ENCODE data around the gene ARTN.

The ARTN gene

GRCh38 chr1:43954036-43954435, 20.4 kb downstream of the ARTN start:
- Histone ChIP-seq H3K23ac (ENCODE audit: low read length in 2 of 2) (no peak overlapping the region), H3K4ac (ENCODE audit: low read depth in 1 of 2, low read length in 2 of 2) (no peak overlapping the region), H3K4me2 (ENCODE audit: low read length, poor library complexity, severe bottlenecking) (no peak overlapping the region), H3K4me3 (ENCODE audit: insufficient read depth in 1 of 2, low read depth in 1 of 2, low read length in 2 of 2) (no peak overlapping the region), H2BK5ac (ENCODE audit: low read depth, low read length, poor library complexity, severe bottlenecking) (no peak overlapping the region), H3K9me3 (ENCODE audit: control insufficient read depth, low read length) (no peaks in the 10 kb centered on the region), H3K27me3 (ENCODE audit: control insufficient read depth in 1 of 2, insufficient read depth in 1 of 2, low read length in 2 of 2) (no peaks in the 10 kb centered on the region), H3K9ac (ENCODE audit: low read length) (no peak overlapping the region), H3K4me1 (ENCODE audit: control insufficient read depth, insufficient read depth, low read depth, low read length) (peaks cover 9% of the 10 kb centered on the region), H2AFZ (ENCODE audit: low read depth, low read length) (no peak overlapping the region), H2BK12ac (ENCODE audit: low read length in 2 of 2) (no peak overlapping the region), H3K79me1 (replicated peaks; ENCODE audit: low read length, poor library complexity, severe bottlenecking) (peaks cover 30% of the 10 kb centered on the region), H3K27ac (ENCODE audit: low read length, poor library complexity, severe bottlenecking) (no peak overlapping the region), H3K18ac (ENCODE audit: low read depth in 1 of 2, low read length in 2 of 2) (no peak overlapping the region), H2BK120ac (ENCODE audit: low read depth, low read length) (no peak overlapping the region), H3K14ac (ENCODE audit: low read length in 2 of 2) (no peak overlapping the region), H4K8ac (ENCODE audit: low read length) (no peak overlapping the region), H4K91ac (ENCODE audit: low read length) (no peak overlapping the region), H2BK15ac (ENCODE audit: low read depth, poor library complexity, severe bottlenecking) (no peak overlapping the region), H2AK5ac (ENCODE audit: low read length, severe bottlenecking) (no peak overlapping the region), H3K36me3 (ENCODE audit: control insufficient read depth in 1 of 2, insufficient read depth in 2 of 2, low read depth in 1 of 2, low read length in 2 of 2) (peaks cover 43 to 52% of the 10 kb centered on the region in 2 experiments)
- WGBS, result 85% methylated on average over 5 of the region's 5 CpGs
- no peak for DNase-seq

- H3K36me3 ChIP-seq (ENCODE audit: control insufficient read depth in 1 of 2, insufficient read depth in 2 of 2, low read depth in 1 of 2, low read length in 2 of 2), result peaks cover 51 to 56% of the 10 kb centered on the region in 2 experiments
- H2AK5ac ChIP-seq (ENCODE audit: low read length, severe bottlenecking), result no peak overlapping the region
- H4K8ac ChIP-seq (ENCODE audit: low read length), result no peak overlapping the region
- no peaks in the 10 kb centered on the region for H3K27me3 ChIP-seq (ENCODE audit: control insufficient read depth in 1 of 2, insufficient read depth in 1 of 2, low read length in 2 of 2)
- over 99% methylated on average over 7 of the region's 8 CpGs for WGBS
- H3K23ac ChIP-seq (ENCODE audit: low read length in 2 of 2), result no peak overlapping the region
- H3K14ac ChIP-seq (ENCODE audit: low read length in 2 of 2), result no peak overlapping the region
- no peak overlapping the region for H3K4me2 ChIP-seq (ENCODE audit: low read length, poor library complexity, severe bottlenecking)
- peaks cover 21% of the 10 kb centered on the region for H3K79me1 ChIP-seq (replicated peaks; ENCODE audit: low read length, poor library complexity, severe bottlenecking)
- H3K4me3 ChIP-seq (ENCODE audit: insufficient read depth in 1 of 2, low read depth in 1 of 2, low read length in 2 of 2), result no peak overlapping the region
- peaks cover 1% of the 10 kb centered on the region for H3K4me1 ChIP-seq (ENCODE audit: control insufficient read depth, insufficient read depth, low read depth, low read length)
- no peak overlapping the region for H4K91ac ChIP-seq (ENCODE audit: low read length)
- H3K18ac ChIP-seq (ENCODE audit: low read depth in 1 of 2, low read length in 2 of 2), result no peak overlapping the region
- no peak overlapping the region for H2BK120ac ChIP-seq (ENCODE audit: low read depth, low read length)
- H3K27ac ChIP-seq (ENCODE audit: low read length, poor library complexity, severe bottlenecking), result no peak overlapping the region
- H3K4ac ChIP-seq (ENCODE audit: low read depth in 1 of 2, low read length in 2 of 2), result no peak overlapping the region
- H2AFZ ChIP-seq (ENCODE audit: low read depth, low read length), result no peak overlapping the region
- no peak overlapping the region for H2BK12ac ChIP-seq (ENCODE audit: low read length in 2 of 2)
- no peak for DNase-seq
- H2BK5ac ChIP-seq (ENCODE audit: low read depth, low read length, poor library complexity, severe bottlenecking), result no peak overlapping the region
- H3K9ac ChIP-seq (ENCODE audit: low read length), result no peak overlapping the region
- no peaks in the 10 kb centered on the region for H3K9me3 ChIP-seq (ENCODE audit: control insufficient read depth, low read length)
- H2BK15ac ChIP-seq (ENCODE audit: low read depth, poor library complexity, severe bottlenecking), result no peak overlapping the region
Observed at GRCh38 chr1:43956234-43956633, 22.6 kb downstream of the ARTN start.

GRCh38 chr1:43957407-43958040, 23.9 kb downstream of the ARTN start:
- Histone ChIP-seq H2BK5ac (ENCODE audit: low read depth, low read length, poor library complexity, severe bottlenecking) (no peak overlapping the region), H3K27ac (ENCODE audit: low read length, poor library complexity, severe bottlenecking) (no peak overlapping the region), H3K9me3 (ENCODE audit: control insufficient read depth, low read length) (no peaks in the 10 kb centered on the region), H4K8ac (ENCODE audit: low read length) (no peak overlapping the region), H3K4me3 (ENCODE audit: insufficient read depth in 1 of 2, low read depth in 1 of 2, low read length in 2 of 2) (no peak overlapping the region), H2AK5ac (ENCODE audit: low read length, severe bottlenecking) (no peak overlapping the region), H3K9ac (ENCODE audit: low read length) (no peak overlapping the region), H3K23ac (ENCODE audit: low read length in 2 of 2) (no peak overlapping the region), H3K18ac (ENCODE audit: low read depth in 1 of 2, low read length in 2 of 2) (no peak overlapping the region), H2BK15ac (ENCODE audit: low read depth, poor library complexity, severe bottlenecking) (no peak overlapping the region), H3K14ac (ENCODE audit: low read length in 2 of 2) (no peak overlapping the region), H3K79me1 (replicated peaks; ENCODE audit: low read length, poor library complexity, severe bottlenecking) (peaks cover 21% of the 10 kb centered on the region), H2BK12ac (ENCODE audit: low read length in 2 of 2) (no peak overlapping the region), H2BK120ac (ENCODE audit: low read depth, low read length) (no peak overlapping the region), H3K4me1 (ENCODE audit: control insufficient read depth, insufficient read depth, low read depth, low read length) (peaks cover 1% of the 10 kb centered on the region), H3K27me3 (ENCODE audit: control insufficient read depth in 1 of 2, insufficient read depth in 1 of 2, low read length in 2 of 2) (no peaks in the 10 kb centered on the region), H2AFZ (ENCODE audit: low read depth, low read length) (no peak overlapping the region), H3K36me3 (ENCODE audit: control insufficient read depth in 1 of 2, insufficient read depth in 2 of 2, low read depth in 1 of 2, low read length in 2 of 2) (peaks cover 61 to 69% of the 10 kb centered on the region in 2 experiments), H4K91ac (ENCODE audit: low read length) (no peak overlapping the region), H3K4ac (ENCODE audit: low read depth in 1 of 2, low read length in 2 of 2) (no peak overlapping the region), H3K4me2 (ENCODE audit: low read length, poor library complexity, severe bottlenecking) (no peak overlapping the region)
- DNase-seq, result no peak
- 98% methylated on average over 7 of the region's 7 CpGs for WGBS

GRCh38 chr1:43958351-43959255, 25.0 kb downstream of the ARTN start:
- Histone ChIP-seq H2BK15ac (ENCODE audit: low read depth, poor library complexity, severe bottlenecking) (no peak overlapping the region), H3K14ac (ENCODE audit: low read length in 2 of 2) (no peak overlapping the region), H3K18ac (ENCODE audit: low read depth in 1 of 2, low read length in 2 of 2) (no peak overlapping the region), H3K9ac (ENCODE audit: low read length) (no peak overlapping the region), H2BK12ac (ENCODE audit: low read length in 2 of 2) (no peak overlapping the region), H2BK120ac (ENCODE audit: low read depth, low read length) (no peak overlapping the region), H2AFZ (ENCODE audit: low read depth, low read length) (no peak overlapping the region), H3K4me3 (ENCODE audit: insufficient read depth in 1 of 2, low read depth in 1 of 2, low read length in 2 of 2) (no peak overlapping the region), H3K27me3 (ENCODE audit: control insufficient read depth in 1 of 2, insufficient read depth in 1 of 2, low read length in 2 of 2) (no peaks in the 10 kb centered on the region), H3K9me3 (ENCODE audit: control insufficient read depth, low read length) (no peaks in the 10 kb centered on the region), H2BK5ac (ENCODE audit: low read depth, low read length, poor library complexity, severe bottlenecking) (no peak overlapping the region), H3K4ac (ENCODE audit: low read depth in 1 of 2, low read length in 2 of 2) (no peak overlapping the region), H3K23ac (ENCODE audit: low read length in 2 of 2) (no peak overlapping the region), H3K36me3 (ENCODE audit: control insufficient read depth in 1 of 2, insufficient read depth in 2 of 2, low read depth in 1 of 2, low read length in 2 of 2) (peaks cover 61 to 80% of the 10 kb centered on the region in 2 experiments), H4K8ac (ENCODE audit: low read length) (no peak overlapping the region), H4K91ac (ENCODE audit: low read length) (no peak overlapping the region), H3K27ac (ENCODE audit: low read length, poor library complexity, severe bottlenecking) (no peak overlapping the region), H3K4me2 (ENCODE audit: low read length, poor library complexity, severe bottlenecking) (no peak overlapping the region), H2AK5ac (ENCODE audit: low read length, severe bottlenecking) (no peak overlapping the region), H3K4me1 (ENCODE audit: control insufficient read depth, insufficient read depth, low read depth, low read length) (no peaks in the 10 kb centered on the region), H3K79me1 (replicated peaks; ENCODE audit: low read length, poor library complexity, severe bottlenecking) (peaks cover 14% of the 10 kb centered on the region)
- DNase-seq, result no peak
- WGBS, result 92% methylated on average over 8 of the region's 9 CpGs

All from mesenchymal stem cell (in vitro differentiated cells and primary cell).